Body of pancreas (tissue), 4 donors: Measurements from ENCODE around the gene GPR139. TPM values are rescaled to one million over a fixed set of nuclear protein-coding genes. Genes with fewer than 3 reads are reported as not detected.

Experiments used
- ATAC-seq: fragments of 150-250 bp; one replicate; pipeline ENCODE4 v1.9.1; 2016
- DNase-seq, 4 donors: peaks; one replicate each; pipeline ENCODE4 v3.0.0-alpha.2; 2019
- H3K27ac ChIP-seq, 4 donors: fragments of 200-600 bp; sonication (generic); 1 replicate in 3 of 4; 2 replicates in 1 of 4; pipeline versions ENCODE4 v1.5.1 to v1.6.1; 2016 to 2019; ENCODE audit warnings: mild to moderate bottlenecking in 1 of 4, mixed read lengths in 1 of 4, moderate library complexity in 1 of 4
- H3K27me3 ChIP-seq, 2 donors: fragments of 200-600 bp; sonication (generic); one replicate each; pipeline ENCODE4 v1.6.0; 2016; ENCODE audit warnings: mild to moderate bottlenecking in 1 of 2
- H3K36me3 ChIP-seq, 2 donors: fragments of 200-600 bp; sonication (generic); replicated peaks in 1 of 2; 2 replicates each; pipeline ENCODE4 v1.5.1; 2016; ENCODE audit warnings: low read depth in 2 of 2; ENCODE audit not compliant: insufficient read depth in 1 of 2
- H3K4me1 ChIP-seq: fragments of 200-600 bp; sonication (generic); one replicate; pipeline ENCODE4 v1.6.0; 2016
- H3K4me3 ChIP-seq, 2 donors: fragments of 200-600 bp; sonication (generic); 1 replicate in 1 of 2; 2 replicates in 1 of 2; pipeline ENCODE4 v1.5.1; 2016 to 2019
- H3K9me3 ChIP-seq, 3 donors: fragments of 200-600 bp; sonication (generic); 1 replicate in 2 of 3; 2 replicates in 1 of 3; pipeline ENCODE4 v1.5.1; 2016
- POLR2A ChIP-seq, 3 donors: fragments of 450-650 bp; IDR thresholded peaks; one replicate each; pipeline ENCODE4 v1.6.1; 2016; ENCODE audit warnings: antibody characterized with exemption in 3 of 3, mild to moderate bottlenecking in 2 of 3
- WGBS, 2 donors: methylation state at CpG; one replicate each; pipeline ENCODE4 v1.1.5; 2017; 5-methylcytosine and 5-hydroxymethylcytosine counted together
- intact Hi-C: fragments of 100-400 bp; cut with DNase I; formaldehyde crosslinking; loops from one replicate; pipeline ENCODE4 v1.15.1; 2023
- total RNA-seq, 2 donors: library from RNA; depleted of rRNA; stranded (reverse); fragments of >200 nt; gene quantifications; one replicate each; pipeline ENCODE4 v1.1.0, GENCODE V29; 2016
- TF ChIP-seq, protein P1 (sequence below), 7 experiments: fragments of 450-650 bp in 4 of 7; fragments of 200-600 bp in 3 of 7; sonication (generic) in 3 of 7; IDR thresholded peaks; one replicate each; pipeline ENCODE4 v1.5.1; 2016 to 2019; ENCODE audit warnings: antibody characterized with exemption in 7 of 7

The GPR139 gene
- total RNA-seq, 2 donors from 2014 or later: not detected

DNA sequence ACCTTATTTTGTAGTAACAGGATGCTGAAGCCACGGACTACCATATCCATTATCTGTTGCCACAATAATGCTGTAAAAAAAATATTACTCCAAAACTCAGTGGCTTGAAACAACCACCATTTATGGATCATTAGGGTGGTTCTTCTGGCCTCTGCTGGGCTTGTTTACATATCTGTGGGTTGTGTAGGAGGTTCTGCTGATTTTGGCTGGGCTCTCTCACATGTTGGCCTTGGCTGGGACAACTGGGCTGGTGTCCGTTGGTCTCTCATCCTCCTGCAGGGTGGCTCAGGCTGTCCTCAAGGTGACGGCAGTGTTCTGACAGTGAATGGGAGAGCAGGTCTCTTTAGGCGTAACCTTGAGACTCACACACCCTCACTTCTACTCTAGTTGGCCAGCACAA, 76.0 kb downstream of the GPR139 start:
- Histone ChIP-seq H3K27me3 (no peaks in the 10 kb centered on the region), H3K9me3 (no peaks in the 10 kb centered on the region), H3K4me1 (peaks cover 6% of the 10 kb centered on the region), H3K4me3 (no peak overlapping the region), H3K27ac (no peak overlapping the region), H3K36me3 (no peaks in the 10 kb centered on the region)
- no peak for ATAC-seq
- 76 to 86% methylated on average over 3 to 4 of the region's 4 CpGs for WGBS, 2 donors
- intact Hi-C loops: no loop called here
- DNase-seq: no peak
- TF ChIP-seq, protein P1, sequence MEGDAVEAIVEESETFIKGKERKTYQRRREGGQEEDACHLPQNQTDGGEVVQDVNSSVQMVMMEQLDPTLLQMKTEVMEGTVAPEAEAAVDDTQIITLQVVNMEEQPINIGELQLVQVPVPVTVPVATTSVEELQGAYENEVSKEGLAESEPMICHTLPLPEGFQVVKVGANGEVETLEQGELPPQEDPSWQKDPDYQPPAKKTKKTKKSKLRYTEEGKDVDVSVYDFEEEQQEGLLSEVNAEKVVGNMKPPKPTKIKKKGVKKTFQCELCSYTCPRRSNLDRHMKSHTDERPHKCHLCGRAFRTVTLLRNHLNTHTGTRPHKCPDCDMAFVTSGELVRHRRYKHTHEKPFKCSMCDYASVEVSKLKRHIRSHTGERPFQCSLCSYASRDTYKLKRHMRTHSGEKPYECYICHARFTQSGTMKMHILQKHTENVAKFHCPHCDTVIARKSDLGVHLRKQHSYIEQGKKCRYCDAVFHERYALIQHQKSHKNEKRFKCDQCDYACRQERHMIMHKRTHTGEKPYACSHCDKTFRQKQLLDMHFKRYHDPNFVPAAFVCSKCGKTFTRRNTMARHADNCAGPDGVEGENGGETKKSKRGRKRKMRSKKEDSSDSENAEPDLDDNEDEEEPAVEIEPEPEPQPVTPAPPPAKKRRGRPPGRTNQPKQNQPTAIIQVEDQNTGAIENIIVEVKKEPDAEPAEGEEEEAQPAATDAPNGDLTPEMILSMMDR (IDR thresholded peaks at IDR 0.05): no peak
- TF ChIP-seq POLR2A (IDR thresholded peaks at IDR 0.05): no peak

DNA sequence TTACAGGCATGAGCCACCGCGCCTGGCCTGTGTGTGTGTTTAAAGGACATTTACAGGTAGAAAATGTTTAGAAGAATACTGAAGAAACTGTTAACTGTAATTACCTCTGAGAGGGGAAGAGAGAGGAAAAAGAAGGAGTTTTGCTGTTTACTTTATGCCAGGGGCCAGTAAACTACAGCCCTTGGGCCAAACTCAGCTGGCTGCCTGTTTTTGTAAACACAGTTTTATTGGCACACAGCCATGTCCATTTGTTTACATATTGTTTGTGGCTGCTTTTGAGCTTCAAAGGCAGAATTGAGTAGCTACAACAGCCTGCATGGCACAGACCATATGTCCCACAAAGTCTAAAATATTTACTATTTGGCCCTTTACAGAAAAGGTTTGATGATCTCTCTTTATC, 76.4 kb downstream of the GPR139 start:
- Histone ChIP-seq H3K4me1 (peaks cover 4% of the 10 kb centered on the region), H3K36me3 (no peaks in the 10 kb centered on the region), H3K9me3 (no peaks in the 10 kb centered on the region), H3K27ac (no peak overlapping the region), H3K4me3 (no peak overlapping the region), H3K27me3 (no peaks in the 10 kb centered on the region)
- 91 to 100% methylated on average over 2 of the region's 2 CpGs for WGBS, 2 donors
- intact Hi-C loops: no loop called here
- ATAC-seq (no peak), DNase-seq (no peak)
- TF ChIP-seq POLR2A (IDR thresholded peaks at IDR 0.05): no peak
- TF ChIP-seq, protein P1 (IDR thresholded peaks at IDR 0.05): no peak

DNA sequence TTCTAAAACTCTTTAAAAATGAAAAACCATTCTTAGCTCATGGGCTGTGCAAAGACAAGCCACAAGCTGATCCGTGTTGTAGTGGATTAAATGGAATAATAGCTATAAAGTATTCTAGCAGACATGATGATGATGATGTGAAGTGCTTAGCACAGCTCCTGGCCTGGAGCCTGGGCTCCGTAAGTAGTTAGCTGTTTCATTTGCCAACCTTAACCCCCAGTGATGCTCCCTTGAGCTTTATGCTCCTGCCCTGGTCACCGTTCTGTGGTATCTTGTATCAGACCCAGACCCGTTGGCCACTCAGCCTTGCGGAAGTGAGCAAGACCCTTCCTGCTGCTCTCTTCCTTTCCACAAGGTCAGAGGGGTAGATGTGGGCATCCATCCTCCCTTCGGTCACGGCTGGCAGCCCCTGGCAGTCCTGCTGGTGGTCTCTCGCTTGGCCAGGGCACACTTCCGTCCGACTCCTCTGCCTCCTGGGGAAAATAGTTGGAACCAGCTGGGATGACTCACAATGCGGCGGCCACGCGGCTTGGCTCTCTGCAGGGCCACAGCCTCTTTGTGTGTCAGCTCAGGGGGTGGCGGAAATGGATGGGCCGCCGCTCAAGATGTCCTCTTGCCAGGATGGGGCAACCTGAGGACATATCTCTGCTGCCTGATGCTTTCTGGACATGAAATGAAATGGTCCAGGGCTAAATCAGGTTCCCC, 79.1 kb downstream of the GPR139 start:
- Histone ChIP-seq H3K4me3 (no peak overlapping the region), H3K27ac (no peak overlapping the region), H3K27me3 (no peaks in the 10 kb centered on the region), H3K36me3 (no peaks in the 10 kb centered on the region), H3K4me1 (no peaks in the 10 kb centered on the region), H3K9me3 (no peaks in the 10 kb centered on the region)
- DNase-seq: no peak
- no peak for ATAC-seq
- intact Hi-C loops: no loop called here
- TF ChIP-seq, protein P1 (IDR thresholded peaks at IDR 0.05): no peak
- WGBS, 2 donors: 66 to 76% methylated on average over 8 to 17 of the region's 17 CpGs

DNA sequence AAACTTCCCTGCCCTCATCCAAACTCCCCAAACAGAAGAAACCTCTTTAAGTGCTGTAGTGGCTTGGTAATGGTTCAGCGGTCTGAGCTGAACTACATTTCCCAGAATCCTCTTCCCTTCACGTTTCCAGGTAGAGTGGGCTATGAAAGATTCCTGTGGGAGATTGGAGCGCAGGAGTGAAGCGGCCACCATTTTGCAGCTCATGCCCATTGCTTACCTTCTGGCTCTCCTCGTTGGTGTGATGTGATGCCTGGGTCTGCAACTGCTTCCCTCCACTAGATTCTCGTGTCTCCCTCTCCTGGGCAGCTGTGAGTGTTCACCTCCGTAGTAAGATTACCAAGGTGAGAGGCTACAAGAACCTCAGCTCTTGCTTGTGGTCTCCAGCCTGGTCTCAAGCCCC, 82.1 kb downstream of the GPR139 start:
- intact Hi-C loops: no loop called here
- H3K36me3 ChIP-seq: no peaks in the 10 kb centered on the region
- no peak overlapping the region for H3K4me3 ChIP-seq
- H3K27ac ChIP-seq: no peak overlapping the region
- WGBS, 2 donors: 38 to 44% methylated on average over 7 of the region's 7 CpGs
- no peak for DNase-seq
- no peaks in the 10 kb centered on the region for H3K9me3 ChIP-seq
- H3K27me3 ChIP-seq: no peaks in the 10 kb centered on the region
- no peak for ATAC-seq
- no peak for TF ChIP-seq POLR2A (IDR thresholded peaks at IDR 0.05)
- TF ChIP-seq, protein P1 (IDR thresholded peaks at IDR 0.05): no peak
- H3K4me1 ChIP-seq: no peaks in the 10 kb centered on the region

DNA sequence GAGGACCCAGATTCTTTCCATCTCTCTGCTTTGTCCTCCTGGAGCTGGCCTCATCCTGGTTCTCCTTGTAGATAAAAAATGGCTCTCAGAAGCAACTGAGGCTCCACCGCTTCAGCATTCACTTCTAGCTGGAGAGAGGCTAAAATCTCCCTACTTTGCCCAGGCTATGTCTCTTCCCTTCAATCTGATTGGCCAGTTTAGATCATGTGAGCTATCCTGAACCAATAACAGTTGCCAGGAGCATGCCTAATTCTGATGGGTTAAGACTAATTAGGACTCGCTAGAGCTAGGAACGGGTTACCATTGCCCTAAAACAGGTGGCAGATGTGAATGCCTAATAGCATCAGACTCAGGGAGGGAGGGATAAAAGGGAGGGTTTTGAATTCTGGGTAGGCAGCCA, 89.6 kb downstream of the GPR139 start:
- TF ChIP-seq, protein P1 (IDR thresholded peaks at IDR 0.05): no peak
- no peak for TF ChIP-seq POLR2A (IDR thresholded peaks at IDR 0.05)
- no peaks in the 10 kb centered on the region for H3K4me1 ChIP-seq
- intact Hi-C loops: no loop called here

More for the DNA sequence above, 89.6 kb downstream of the GPR139 start:
- ATAC-seq: no peak
- Histone ChIP-seq H3K9me3 (no peaks in the 10 kb centered on the region), H3K36me3 (no peaks in the 10 kb centered on the region), H3K4me3 (no peak overlapping the region), H3K27ac (no peak overlapping the region), H3K27me3 (no peaks in the 10 kb centered on the region)
- 68 to 69% methylated on average over 3 of the region's 3 CpGs for WGBS, 2 donors
- DNase-seq: no peak
